GM12872 (cell line): Measurements from ENCODE around the gene GP1BA.

ENCODE experiments used
- CTCF ChIP-seq: IDR thresholded peaks from 3 replicates; pipeline ENCODE4 v1.5.1; 2011; ENCODE audit warnings: low read depth, mild to moderate bottlenecking, low read length, moderate library complexity; ENCODE audit not compliant: insufficient read depth

The GP1BA gene

GRCh38 chr17:4928881-4929280 is 3.2 kb upstream of the GP1BA start:
- TF ChIP-seq CTCF, result no peak

- TF ChIP-seq CTCF, result no peak
These were observed 679 bp downstream of the GP1BA start for GRCh38 chr17:4932756-4933155.

GRCh38 chr17:4933646-4934045 is 1.6 kb downstream of the GP1BA start:
- TF ChIP-seq CTCF, result no peak

GRCh38 chr17:4934173-4934979 is 2.3 kb downstream of the GP1BA start:
- peak; percentile 30; the same call in 1 of the 3 replicates for TF ChIP-seq CTCF

GRCh38 chr17:4935650-4936049 is 3.6 kb downstream of the GP1BA start:
- TF ChIP-seq CTCF, result no peak

- TF ChIP-seq CTCF, result no peak
These were observed 4.4 kb downstream of the GP1BA start for GRCh38 chr17:4936436-4936835.

- no peak for TF ChIP-seq CTCF
These were observed 5.5 kb downstream of the GP1BA start for GRCh38 chr17:4937553-4937952.
